WERI-Rb-1 (cell line): Measurements from ENCODE around the gene WSB1.

ENCODE experiments used
- DNase-seq: peaks from one replicate; pipeline ENCODE4 v3.0.0-alpha.2; 2020
- H3K27ac ChIP-seq: fragments of 250-450 bp; sonication (Bioruptor Pico); 2 replicates; pipeline ENCODE4 v1.5.1; 2020; ENCODE audit warnings: mild to moderate bottlenecking, moderate library complexity
- H3K27me3 ChIP-seq: fragments of 250-450 bp; sonication (Bioruptor Pico); 2 replicates; pipeline ENCODE4 v1.5.1; 2021; ENCODE audit warnings: mild to moderate bottlenecking, low read depth, moderate library complexity; ENCODE audit not compliant: insufficient read depth, severe bottlenecking
- H3K36me3 ChIP-seq: fragments of 250-450 bp; sonication (Bioruptor Pico); 2 replicates; pipeline ENCODE4 v1.5.1; 2020; ENCODE audit warnings: mild to moderate bottlenecking, moderate library complexity
- H3K4me3 ChIP-seq: 2 replicates; pipeline ENCODE4 v1.5.1; 2011; ENCODE audit warnings: low read depth, mild to moderate bottlenecking, control low read depth, low read length
- H3K9me3 ChIP-seq: fragments of 250-450 bp; sonication (Bioruptor Pico); 2 replicates; pipeline ENCODE4 v1.5.1; 2021; ENCODE audit warnings: mild to moderate bottlenecking, moderate library complexity; ENCODE audit not compliant: severe bottlenecking
- CTCF ChIP-seq: IDR thresholded peaks from 2 replicates; pipeline ENCODE4 v1.5.1; 2011; ENCODE audit warnings: low read depth, mild to moderate bottlenecking, control low read depth, inconsistent platforms, low read length

Gene WSB1

GRCh38 chr17:27293898-27294688 is at the start of gene WSB1:
Gene WSB1 (plus strand): TSS chr17:27294114. CDS start chr17:27294396, 282 bp downstream.
- Histone ChIP-seq H3K9me3 (no peaks in the 10 kb centered on the region), H3K36me3 (peaks cover 30% of the 10 kb centered on the region), H3K27me3 (no peaks in the 10 kb centered on the region), H3K4me3 (peak within 1 kb of the TSS; percentile 75), H3K27ac (peak within 1 kb of the TSS; percentile 98)
- TF ChIP-seq CTCF = 0 out of 2 replicates have a peak, but pooled peaks have one; percentile 3
- peak; percentile 91 for DNase-seq

- no peak for DNase-seq
- Histone ChIP-seq H3K27ac (no peak overlapping the region), H3K9me3 (no peaks in the 10 kb centered on the region), H3K27me3 (no peaks in the 10 kb centered on the region), H3K4me3 (no peak overlapping the region), H3K36me3 (no peaks in the 10 kb centered on the region)
- no peak for TF ChIP-seq CTCF
These were observed 49.3 kb upstream of the WSB1 start for GRCh38 chr17:27244491-27245223.

GRCh38 chr17:27245230-27245696 is 48.7 kb upstream of the WSB1 start:
- peak; percentile 86 for DNase-seq
- TF ChIP-seq CTCF = peak; percentile 85
- Histone ChIP-seq H3K27ac (no peak overlapping the region), H3K36me3 (no peaks in the 10 kb centered on the region), H3K4me3 (no peak overlapping the region), H3K27me3 (no peaks in the 10 kb centered on the region), H3K9me3 (no peaks in the 10 kb centered on the region)

GRCh38 chr17:27246537-27246936 is 47.4 kb upstream of the WSB1 start:
- DNase-seq = no peak
- Histone ChIP-seq H3K27ac (no peak overlapping the region), H3K36me3 (no peaks in the 10 kb centered on the region), H3K4me3 (no peak overlapping the region), H3K27me3 (no peaks in the 10 kb centered on the region), H3K9me3 (no peaks in the 10 kb centered on the region)
- no peak for TF ChIP-seq CTCF

- Histone ChIP-seq H3K36me3 (no peaks in the 10 kb centered on the region), H3K9me3 (no peaks in the 10 kb centered on the region), H3K27ac (no peak overlapping the region), H3K27me3 (no peaks in the 10 kb centered on the region), H3K4me3 (no peak overlapping the region)
- no peak for TF ChIP-seq CTCF
- no peak for DNase-seq
These were observed 46.6 kb upstream of the WSB1 start for GRCh38 chr17:27247071-27247957.
